Glutamatergic neuron (in vitro differentiated cells): Measurements from ENCODE around the gene PPP2R5B. TPM values are rescaled to one million over a fixed set of nuclear protein-coding genes. Genes with fewer than 3 reads are reported as not detected.

Experiments
- DNase-seq: peaks from one replicate; pipeline ENCODE4 v3.0.0; 2022
- H3K27ac Mint-ChIP-seq: one replicate; pipeline ENCODE4 v1.8.0; 2020; ENCODE audit warnings: mild to moderate bottlenecking, mixed read lengths, inconsistent platforms; ENCODE audit not compliant: unreplicated experiment
- H3K27me3 Mint-ChIP-seq: one replicate; pipeline ENCODE4 v1.8.0; 2020; ENCODE audit warnings: mild to moderate bottlenecking, moderate library complexity, mixed read lengths, inconsistent platforms; ENCODE audit not compliant: unreplicated experiment
- H3K36me3 Mint-ChIP-seq: one replicate; pipeline ENCODE4 v1.8.0; 2020; ENCODE audit warnings: mild to moderate bottlenecking, mixed read lengths, inconsistent platforms; ENCODE audit not compliant: unreplicated experiment
- H3K4me1 Mint-ChIP-seq: one replicate; pipeline ENCODE4 v1.8.0; 2020; ENCODE audit warnings: mild to moderate bottlenecking, low read depth, mixed read lengths, inconsistent platforms; ENCODE audit not compliant: unreplicated experiment
- H3K4me3 Mint-ChIP-seq: one replicate; pipeline ENCODE4 v1.8.0; 2020; ENCODE audit warnings: mild to moderate bottlenecking, mixed read lengths, inconsistent platforms; ENCODE audit not compliant: unreplicated experiment
- H3K9me3 Mint-ChIP-seq: one replicate; pipeline ENCODE4 v1.8.0; 2020; ENCODE audit warnings: mild to moderate bottlenecking, moderate library complexity, mixed read lengths, inconsistent platforms; ENCODE audit not compliant: unreplicated experiment
- CTCF ChIP-seq: fragments of 200-600 bp; sonication (generic); IDR thresholded peaks from one replicate; pipeline ENCODE4 v1.5.0; 2021; ENCODE audit not compliant: partially characterized antibody, unreplicated experiment
- long read RNA-seq: library from polyadenylated mRNA; unstranded; transcript quantifications from one replicate; pipeline ENCODE4 v2.0.0, GENCODE V29; 2020; ENCODE audit not compliant: unreplicated experiment
- total RNA-seq: library from RNA; stranded (reverse); fragmentation: NEBNext Ultra II Directional; extraction: Animal tissue kit (Norgen Biotek cat#: 25700); gene quantifications from one replicate; pipeline ENCODE4 v1.2.1, GENCODE V29; 2021; ENCODE audit not compliant: unreplicated experiment

The PPP2R5B gene
- total RNA-seq, result 148 TPM
- long read RNA-seq, transcript PPP2R5B-201 (14 exons, 2,745 nt), result major isoform, 9 of 26 reads
- long read RNA-seq, partial matches to known transcripts, result 9 of 26 reads
- long read RNA-seq, other reads (novel, unspliced or antisense), result 8 of 26 reads

DNA sequence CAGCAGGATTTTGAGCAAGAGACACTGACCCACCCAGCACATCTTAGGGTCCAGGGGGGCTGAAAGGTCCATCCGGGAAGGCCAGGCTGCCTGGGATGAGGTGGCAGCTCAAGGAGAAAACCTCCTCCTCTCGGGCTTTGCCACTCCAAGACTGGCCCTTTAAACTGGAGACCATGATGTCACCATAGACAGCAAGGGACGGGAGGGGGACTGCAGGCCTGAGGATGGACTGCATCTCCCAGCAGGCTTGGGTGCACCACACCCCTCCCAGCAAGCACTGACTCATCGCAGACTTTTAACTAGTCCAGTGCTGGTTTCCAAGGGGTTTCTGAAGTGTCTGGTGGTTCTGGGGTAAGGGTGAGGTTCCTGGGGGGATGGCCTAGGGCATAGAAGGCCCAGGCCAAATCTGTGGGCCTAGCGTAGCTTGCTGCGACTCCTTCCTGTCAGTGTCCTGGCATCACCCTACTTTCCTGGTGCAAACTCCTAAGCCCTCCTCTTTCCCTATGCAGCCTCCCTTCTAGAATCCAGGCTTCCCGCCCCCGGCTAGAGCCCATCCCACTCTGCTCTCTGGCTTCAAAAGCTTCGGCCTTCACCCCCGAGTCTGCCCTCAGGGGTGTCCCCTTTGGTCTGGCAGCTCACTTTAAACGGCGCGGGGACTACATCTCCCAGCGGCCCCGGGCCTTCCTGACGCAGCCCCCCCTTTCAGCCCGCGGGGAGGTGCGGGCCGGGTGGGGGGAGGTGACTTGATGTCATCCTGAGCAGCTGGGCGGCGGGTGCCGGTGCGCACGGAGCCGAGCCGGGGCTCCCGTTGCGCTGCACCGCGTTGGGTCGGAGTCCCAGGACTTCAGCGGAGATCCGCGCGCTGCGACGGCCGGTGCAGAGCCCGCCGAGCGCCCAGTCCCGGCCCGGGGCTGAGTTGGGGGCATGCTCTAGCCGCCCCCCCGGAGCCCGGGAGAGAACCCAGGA is at the start of gene PPP2R5B:
PPP2R5B (plus strand) TSS at position 746 of the 966 bp plus-strand sequence. CDS start 1,046 bp downstream, outside the sequence.
- Mint-ChIP-seq H3K4me1 (peaks cover 15% of the 10 kb centered on the region), H3K9me3 (peaks cover 2% of the 10 kb centered on the region), H3K4me3 (peak within 1 kb of the TSS; percentile 99), H3K27me3 (peaks cover 6% of the 10 kb centered on the region), H3K27ac (peak within 1 kb of the TSS; percentile 100), H3K36me3 (no peaks in the 10 kb centered on the region)
- peak; percentile 12 for TF ChIP-seq CTCF
- peak; percentile 93 for DNase-seq

DNA sequence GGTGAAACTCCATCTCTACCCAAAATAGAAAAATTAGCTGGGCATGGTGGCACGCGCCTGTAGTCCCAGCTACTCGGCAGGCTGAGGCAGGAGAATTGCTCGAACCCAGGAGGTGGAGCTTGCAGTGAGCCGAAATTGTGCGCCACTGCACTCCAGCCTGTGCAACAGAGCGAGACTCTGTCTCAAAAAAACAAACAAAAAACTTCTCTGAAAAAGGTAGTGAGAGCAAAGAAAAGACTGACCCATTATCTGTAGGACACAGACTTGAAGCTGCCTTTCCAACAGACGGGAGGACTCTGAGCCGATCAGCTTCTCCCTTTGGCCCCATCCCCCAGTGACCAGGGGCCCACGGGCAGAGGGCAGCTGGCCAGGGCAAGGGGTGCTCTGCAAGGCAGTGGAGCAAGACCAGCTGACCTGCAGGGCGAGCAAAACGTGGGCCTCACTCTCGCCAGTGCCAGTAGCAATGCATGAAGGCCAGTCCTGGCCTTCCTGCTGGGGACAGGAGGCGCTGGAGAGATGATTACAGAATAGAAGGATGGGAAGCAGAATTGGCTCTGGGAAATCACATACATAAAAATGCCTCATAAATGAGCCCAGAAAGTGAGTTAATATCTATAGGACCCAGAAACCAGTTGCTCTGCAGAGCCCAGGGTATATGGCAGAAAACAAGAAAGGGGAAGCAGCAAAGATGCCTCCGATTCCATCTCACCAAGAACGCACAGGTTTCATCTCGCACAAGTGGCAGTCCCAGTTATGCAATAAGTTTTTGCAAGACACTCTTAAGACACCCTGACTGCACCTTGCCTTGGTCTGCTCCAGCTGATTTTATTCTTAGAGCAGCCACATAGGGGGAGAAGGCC is 48.9 kb upstream of the PPP2R5B start:
- peaks cover 14% of the 10 kb centered on the region for H3K27me3 Mint-ChIP-seq
- no peak overlapping the region for H3K27ac Mint-ChIP-seq
- no peak for TF ChIP-seq CTCF
- H3K4me1 Mint-ChIP-seq, result peaks cover 32% of the 10 kb centered on the region
- DNase-seq, result no peak
- H3K4me3 Mint-ChIP-seq, result peak overlapping the region; percentile 99
- H3K36me3 Mint-ChIP-seq, result no peaks in the 10 kb centered on the region
- H3K9me3 Mint-ChIP-seq, result peaks cover 7% of the 10 kb centered on the region

DNA sequence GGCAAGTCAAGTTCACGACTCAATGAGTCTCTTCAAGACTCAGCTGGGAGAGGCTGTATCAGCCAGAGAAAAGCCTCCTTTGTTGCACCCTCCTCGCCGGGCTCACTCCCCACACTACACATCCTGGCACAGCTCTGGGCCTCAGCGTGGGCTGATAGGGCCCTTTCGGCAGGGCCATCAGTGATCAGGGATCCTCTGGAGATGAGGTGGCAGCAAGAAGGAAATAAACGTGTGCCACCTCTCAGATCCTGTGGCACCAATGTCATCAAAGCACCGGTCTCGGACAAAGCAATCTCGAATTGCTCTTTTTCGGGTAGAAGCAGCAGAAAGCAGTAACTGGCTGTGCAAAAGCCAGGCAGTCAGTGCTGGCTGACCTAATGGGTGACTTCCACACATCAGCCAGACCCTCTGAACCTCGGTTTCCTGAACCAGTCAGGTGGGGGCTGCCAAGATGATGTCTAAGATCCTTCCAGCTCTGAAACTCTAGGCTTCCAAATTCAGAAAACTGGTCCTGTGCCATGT is 48.2 kb upstream of the PPP2R5B start:
- Mint-ChIP-seq H3K27me3 (peaks cover 14% of the 10 kb centered on the region), H3K4me1 (peaks cover 27% of the 10 kb centered on the region), H3K4me3 (peak overlapping the region; percentile 99), H3K27ac (no peak overlapping the region), H3K9me3 (peaks cover 9% of the 10 kb centered on the region), H3K36me3 (no peaks in the 10 kb centered on the region)
- no peak for DNase-seq
- TF ChIP-seq CTCF, result no peak

- peaks cover 17% of the 10 kb centered on the region for H3K27me3 Mint-ChIP-seq
- DNase-seq, result no peak
- H3K4me3 Mint-ChIP-seq, result peak overlapping the region; percentile 99
- H3K27ac Mint-ChIP-seq, result no peak overlapping the region
- H3K36me3 Mint-ChIP-seq, result no peaks in the 10 kb centered on the region
- TF ChIP-seq CTCF, result no peak
- peaks cover 23% of the 10 kb centered on the region for H3K4me1 Mint-ChIP-seq
- peaks cover 9% of the 10 kb centered on the region for H3K9me3 Mint-ChIP-seq
Measured at GRCh38 chr11:64876835-64877341, 47.6 kb upstream of the PPP2R5B start.
